Bronchial epithelial cell (primary cell): ENCODE data around the gene PNISR. TPM values are rescaled to one million over a fixed set of nuclear protein-coding genes. Genes with fewer than 3 reads are reported as not detected.

Experiments
- DNase-seq: peaks from one replicate; pipeline ENCODE4 v3.0.0-alpha.2; 2010; ENCODE audit warnings: low read depth
- FAIRE-seq: peaks from 2 replicates; lab custom pipeline; 2011; peaks lifted over from hg19 to GRCh38; lab: Jason Lieb, UNC
- H3K27me3 ChIP-seq: 2 replicates; pipeline ENCODE4 v1.5.1; 2011; ENCODE audit warnings: low read length; ENCODE audit not compliant: control insufficient read depth, insufficient read depth
- H3K36me3 ChIP-seq: 2 replicates; pipeline ENCODE4 v1.5.1; 2011; ENCODE audit warnings: low read length; ENCODE audit not compliant: control insufficient read depth, insufficient read depth
- H3K4me3 ChIP-seq: 2 replicates; pipeline ENCODE4 v1.5.1; 2011; ENCODE audit warnings: mild to moderate bottlenecking, low read depth, low read length, control low read depth
- total RNA-seq: library from RNA; depleted of rRNA; stranded (reverse); fragments of >200 nt; gene quantifications from 2 replicates; pipeline ENCODE4 v1.2.1, GENCODE V29; 2014
- TF ChIP-seq, protein P1 (sequence below): IDR thresholded peaks from 2 replicates; pipeline ENCODE4 v1.5.1; 2011; ENCODE audit warnings: mild to moderate bottlenecking, moderate library complexity, low read length, control low read depth, inconsistent platforms; ENCODE audit not compliant: insufficient read depth, severe bottlenecking

PNISR gene
- total RNA-seq, 1 donor from 2014 or later, result 37.9 TPM

DNA sequence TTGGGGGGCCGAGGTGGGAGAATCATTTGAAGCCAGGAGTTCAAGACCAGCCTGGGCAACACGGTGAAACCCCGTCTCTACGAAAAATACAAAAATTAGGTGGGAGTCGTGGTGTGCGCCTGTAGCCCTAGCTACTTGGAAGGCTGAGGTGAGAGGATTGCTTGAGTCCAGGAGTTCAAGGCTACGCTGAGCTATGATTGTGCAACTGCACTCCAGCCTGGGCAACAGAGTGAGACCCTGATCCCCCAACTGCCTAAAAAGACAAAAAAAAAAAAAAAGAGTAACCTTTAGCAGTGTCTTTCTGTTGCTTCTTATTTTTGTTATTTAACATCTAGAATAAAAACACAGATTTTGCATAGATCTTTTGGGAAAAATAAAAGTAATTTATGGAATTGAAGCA is 18.0 kb downstream of the PNISR start:
- DNase-seq (no peak), FAIRE-seq (no peak)
- TF ChIP-seq, protein P1, sequence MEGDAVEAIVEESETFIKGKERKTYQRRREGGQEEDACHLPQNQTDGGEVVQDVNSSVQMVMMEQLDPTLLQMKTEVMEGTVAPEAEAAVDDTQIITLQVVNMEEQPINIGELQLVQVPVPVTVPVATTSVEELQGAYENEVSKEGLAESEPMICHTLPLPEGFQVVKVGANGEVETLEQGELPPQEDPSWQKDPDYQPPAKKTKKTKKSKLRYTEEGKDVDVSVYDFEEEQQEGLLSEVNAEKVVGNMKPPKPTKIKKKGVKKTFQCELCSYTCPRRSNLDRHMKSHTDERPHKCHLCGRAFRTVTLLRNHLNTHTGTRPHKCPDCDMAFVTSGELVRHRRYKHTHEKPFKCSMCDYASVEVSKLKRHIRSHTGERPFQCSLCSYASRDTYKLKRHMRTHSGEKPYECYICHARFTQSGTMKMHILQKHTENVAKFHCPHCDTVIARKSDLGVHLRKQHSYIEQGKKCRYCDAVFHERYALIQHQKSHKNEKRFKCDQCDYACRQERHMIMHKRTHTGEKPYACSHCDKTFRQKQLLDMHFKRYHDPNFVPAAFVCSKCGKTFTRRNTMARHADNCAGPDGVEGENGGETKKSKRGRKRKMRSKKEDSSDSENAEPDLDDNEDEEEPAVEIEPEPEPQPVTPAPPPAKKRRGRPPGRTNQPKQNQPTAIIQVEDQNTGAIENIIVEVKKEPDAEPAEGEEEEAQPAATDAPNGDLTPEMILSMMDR, result no peak
- H3K36me3 ChIP-seq, result peaks cover 12% of the 10 kb centered on the region
- no peak overlapping the region for H3K4me3 ChIP-seq
- no peaks in the 10 kb centered on the region for H3K27me3 ChIP-seq

DNA sequence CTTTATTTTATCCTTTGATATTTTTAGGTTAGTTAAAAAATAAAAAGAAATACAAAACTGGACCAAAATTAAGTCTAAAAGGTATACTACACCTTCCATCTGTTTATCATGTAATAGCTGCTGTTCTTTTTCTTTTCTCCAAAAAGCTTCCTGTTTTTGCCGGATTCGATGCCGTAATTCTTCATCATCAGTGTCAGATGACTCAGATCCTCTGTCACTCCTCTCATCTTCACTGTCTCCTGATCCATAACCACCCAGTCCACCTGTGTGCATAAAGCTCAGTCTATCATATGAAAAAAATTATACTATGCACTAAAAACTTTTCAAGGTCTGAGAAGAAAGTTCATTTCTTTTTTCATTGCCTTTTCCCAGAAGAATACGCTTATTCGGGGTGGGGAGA is 22.7 kb downstream of the PNISR start:
- FAIRE-seq (no peak), DNase-seq (no peak)
- TF ChIP-seq, protein P1, result no peak
- Histone ChIP-seq H3K27me3 (no peaks in the 10 kb centered on the region), H3K4me3 (no peak overlapping the region), H3K36me3 (peaks cover 9% of the 10 kb centered on the region)

DNA sequence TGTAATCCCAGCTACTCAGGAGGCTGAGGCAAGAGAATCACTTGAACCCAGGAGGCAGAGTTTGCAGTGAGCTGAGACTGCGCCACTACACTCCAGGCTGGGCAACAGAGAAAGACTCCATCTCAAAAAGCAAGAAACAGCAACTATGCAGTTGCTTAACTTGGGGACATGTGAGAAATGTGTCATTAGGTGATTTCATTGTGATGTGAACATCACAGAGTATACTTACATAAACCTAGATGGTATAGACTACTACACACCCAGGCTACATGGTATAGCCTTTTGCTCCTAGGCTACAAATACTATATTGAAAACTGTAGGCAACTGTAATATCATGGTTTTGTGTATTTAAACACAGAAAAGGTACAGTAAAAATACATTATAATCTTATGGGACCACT is 27.8 kb downstream of the PNISR start:
- H3K27me3 ChIP-seq, result no peaks in the 10 kb centered on the region
- no peak for FAIRE-seq
- DNase-seq, result no peak
- TF ChIP-seq, protein P1, result no peak
- H3K4me3 ChIP-seq, result no peak overlapping the region
- peaks cover 3% of the 10 kb centered on the region for H3K36me3 ChIP-seq

DNA sequence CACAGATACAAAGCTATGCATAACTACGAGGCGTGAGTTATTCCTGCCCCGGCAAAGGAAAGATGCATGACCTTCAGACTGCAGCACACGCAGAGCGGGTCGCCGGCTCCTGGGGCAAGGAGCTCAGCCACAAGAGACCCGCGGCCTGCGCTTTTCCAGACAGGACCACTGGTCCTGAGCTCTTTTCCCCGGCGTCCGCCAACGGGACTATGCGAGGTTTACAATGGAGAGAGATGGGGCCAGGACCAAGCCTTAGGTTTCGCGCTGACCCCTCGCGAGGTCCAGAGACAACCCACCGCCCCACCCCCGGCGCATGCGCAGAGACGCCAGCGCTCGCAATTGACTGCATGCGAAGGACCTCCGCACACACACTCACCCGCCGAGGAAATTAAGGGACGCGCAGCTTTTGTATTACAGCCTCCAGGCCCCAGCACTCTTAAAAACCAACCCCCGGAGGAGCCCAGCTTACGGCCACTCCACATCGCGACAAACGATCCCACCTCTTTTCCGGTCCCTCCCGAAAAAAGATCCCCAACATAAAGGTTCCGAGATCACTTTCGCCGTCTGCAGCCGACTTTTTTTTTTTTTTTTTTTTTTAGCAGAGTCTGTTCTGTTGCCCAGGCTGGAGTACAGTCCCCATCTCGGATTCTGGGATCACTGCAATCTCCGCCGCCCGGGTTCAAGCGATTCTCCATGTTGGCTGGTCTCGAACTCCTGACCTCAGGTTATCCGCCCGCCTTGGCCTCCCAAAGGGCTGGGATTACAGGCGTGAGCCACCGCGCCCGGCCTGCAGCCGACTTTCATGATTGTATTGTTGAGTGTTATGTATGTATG is 31.2 kb downstream of the PNISR start, which contains the start of gene COQ3:
Gene COQ3, minus strand, starts transcription at position 498 of the 834 bp plus-strand sequence. Its CDS starts 16 bp downstream, at position 482.
- Histone ChIP-seq H3K4me3 (peak within 1 kb of the TSS; percentile 48), H3K27me3 (no peaks in the 10 kb centered on the region), H3K36me3 (no peaks in the 10 kb centered on the region)
- FAIRE-seq (no peak), DNase-seq (peak; percentile 43)
- TF ChIP-seq, protein P1, result no peak

DNA sequence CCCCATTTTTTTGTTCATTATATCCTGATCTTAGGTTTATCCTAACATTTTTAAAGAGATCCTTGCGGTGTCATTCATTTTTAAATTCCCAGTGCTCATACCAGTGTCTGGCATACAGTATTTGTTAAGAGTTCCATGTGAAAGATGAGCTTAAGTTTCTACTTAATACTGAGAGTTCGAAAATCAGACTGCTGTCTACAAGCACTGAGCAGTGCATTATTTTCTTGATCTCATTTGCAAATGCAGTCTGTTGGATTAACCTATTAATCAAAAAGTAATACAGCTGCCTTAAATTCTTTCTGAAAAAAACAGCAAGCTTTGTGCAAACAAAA is 31.8 kb downstream of the PNISR start:
- Histone ChIP-seq H3K27me3 (no peaks in the 10 kb centered on the region), H3K36me3 (no peaks in the 10 kb centered on the region), H3K4me3 (peak overlapping the region; percentile 48)
- DNase-seq, result no peak
- TF ChIP-seq, protein P1, result no peak
- no peak for FAIRE-seq
